Suppressor macrophage treated with lipopolysaccharide for 1 hour (primary cell): ENCODE data around the gene NPSR1.
"Not testable (repeated sequence)": the region's sequence is repeated elsewhere in the genome, so short reads cannot be mapped to it uniquely, and the experiment has no call there.

Experiments
- DNase-seq, 3 donors: peaks; one replicate each; pipeline ENCODE4 v3.0.0-alpha.2; 2020 to 2022

The NPSR1 gene

DNA sequence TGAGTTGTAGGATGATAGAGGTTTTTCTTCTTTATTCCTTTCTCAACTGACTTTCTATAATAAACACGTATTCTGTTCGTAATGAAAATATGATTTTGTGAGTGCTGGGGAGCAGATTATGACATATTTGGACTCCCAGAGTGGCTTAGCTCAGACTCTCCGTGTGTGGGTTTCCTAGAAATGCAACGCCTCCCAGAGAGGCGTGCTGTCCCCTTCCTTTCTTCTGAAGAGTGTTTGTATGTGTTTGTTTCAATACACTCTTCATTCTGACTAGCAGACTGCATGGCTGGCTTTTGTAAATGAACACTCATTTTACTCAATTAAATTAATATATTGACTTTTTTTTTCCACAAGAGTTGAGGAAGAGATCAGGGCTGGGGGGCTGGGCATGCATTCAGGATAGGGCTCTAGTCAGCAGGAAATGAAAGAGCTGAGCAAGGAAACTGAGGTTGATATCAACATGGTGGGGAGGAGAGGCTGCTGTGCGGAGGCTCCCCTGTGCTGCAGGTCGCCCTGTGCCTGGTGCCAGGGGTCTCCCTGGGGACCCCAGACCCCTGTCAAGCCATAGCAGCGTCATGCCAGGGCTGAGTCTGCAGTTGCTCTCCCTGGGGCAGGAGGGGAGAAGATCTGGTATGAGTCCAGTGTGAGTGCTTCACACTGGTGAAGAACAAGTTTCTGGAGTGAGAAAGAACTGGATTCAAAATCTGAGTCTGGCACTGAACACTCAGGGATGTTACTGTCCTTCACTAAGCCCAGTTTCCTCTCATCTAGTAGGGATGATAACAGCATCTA, 221.1 kb downstream of the NPSR1 start:
- not testable (repeated sequence) for DNase-seq

DNA sequence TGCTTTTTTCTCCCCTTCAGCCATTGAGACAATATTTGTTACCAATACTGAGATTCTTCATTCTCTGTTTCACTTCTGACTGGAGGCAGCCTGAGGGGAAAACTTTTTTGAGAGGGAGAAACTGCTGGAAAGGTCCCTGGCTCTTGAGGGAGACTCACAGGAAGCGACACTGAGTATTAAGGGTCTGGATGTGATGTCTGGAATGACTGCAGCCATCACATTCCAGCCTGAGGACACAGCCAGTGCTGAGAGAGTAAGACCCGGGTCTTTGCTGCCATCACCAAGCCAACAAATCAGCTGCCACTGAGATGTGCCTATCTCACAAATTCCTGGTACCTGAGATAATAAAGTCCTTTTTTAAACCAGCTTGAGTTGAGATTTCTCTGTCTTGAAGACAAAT, 221.9 kb downstream of the NPSR1 start:
- DNase-seq, result no peak

DNA sequence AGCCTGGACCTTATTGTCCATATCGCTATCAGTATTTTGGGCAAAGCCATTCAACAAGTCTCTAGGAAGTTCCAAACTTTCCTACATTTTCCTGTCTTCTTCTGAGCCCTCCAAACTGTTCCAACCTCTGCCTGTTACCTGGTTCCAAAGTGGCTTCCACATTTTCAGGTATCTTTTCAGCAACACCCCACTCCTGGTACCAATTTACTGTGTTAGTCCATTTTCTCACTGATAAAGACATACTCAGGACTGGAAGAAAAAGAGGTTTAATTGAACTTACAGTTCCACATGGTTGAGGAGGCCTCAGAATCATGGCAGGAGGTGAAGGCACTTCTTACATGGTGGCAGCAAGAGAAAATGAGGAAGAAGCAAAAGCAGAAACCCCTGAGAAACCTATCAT, 225.8 kb downstream of the NPSR1 start:
- not testable (repeated sequence) for DNase-seq

DNA sequence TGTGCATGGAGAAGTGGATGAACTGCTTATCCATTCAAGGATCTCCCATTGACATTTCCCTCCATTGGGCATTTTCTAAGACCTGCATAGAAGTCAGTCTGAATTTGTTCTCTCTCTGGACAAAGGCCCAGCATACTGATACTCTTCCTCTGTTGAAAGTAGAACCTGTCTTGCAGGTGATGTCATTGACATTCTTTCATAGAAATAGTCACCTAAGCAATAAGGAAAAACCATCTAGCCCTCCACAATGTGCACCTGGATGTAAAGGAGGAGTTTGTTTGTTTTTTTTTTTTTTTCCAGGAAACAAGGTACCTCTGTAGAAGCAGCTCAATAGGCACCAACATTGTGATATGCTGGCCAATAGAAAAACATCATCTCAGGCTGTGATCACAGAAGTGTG, 228.8 kb downstream of the NPSR1 start:
- no peak for DNase-seq

DNA sequence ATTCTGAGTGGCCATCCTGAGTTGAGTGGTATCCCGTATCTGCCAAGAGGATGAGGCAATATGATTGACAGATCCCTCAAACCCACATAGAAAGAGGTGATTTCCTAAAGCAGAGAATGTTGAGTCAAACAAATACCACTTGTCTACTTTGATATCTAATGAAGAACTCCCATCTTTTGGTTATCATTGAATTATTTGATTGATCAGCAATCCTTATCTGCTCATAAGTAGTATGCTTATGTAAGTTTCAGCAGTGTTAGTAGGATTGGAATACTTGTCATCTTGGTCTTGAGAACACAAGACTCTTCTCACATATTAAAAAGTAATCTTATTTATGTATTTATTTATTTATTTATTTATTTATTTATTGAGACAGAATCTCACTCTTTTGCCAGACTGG, 231.9 kb downstream of the NPSR1 start:
- no peak for DNase-seq

DNA sequence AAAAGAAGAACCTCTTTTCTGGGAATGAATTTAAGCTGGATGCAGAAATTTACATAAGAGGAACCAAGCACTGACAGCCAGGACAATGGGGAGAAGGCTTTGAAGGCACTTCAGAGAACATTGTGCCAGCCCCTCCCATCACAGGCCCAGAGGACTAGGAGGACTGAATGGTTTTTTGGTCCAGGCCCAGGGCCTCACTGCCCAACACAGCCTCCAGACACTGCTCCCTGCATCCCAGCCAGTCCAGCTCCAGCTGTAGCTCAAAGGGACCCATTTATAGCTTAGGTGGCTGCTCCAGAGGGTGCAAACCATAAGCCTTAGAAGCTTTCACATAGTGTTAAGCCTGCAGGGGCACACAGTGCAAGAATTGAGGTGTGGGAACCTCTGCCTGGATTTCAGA, 237.2 kb downstream of the NPSR1 start:
- DNase-seq, result no peak
